PFSK-1 (cell line): ENCODE measurements around the gene TMEM131.

Source experiments
- FOXP2 ChIP-seq: optimal IDR thresholded peaks from 2 replicates; pipeline ENCODE3; 2011; ENCODE audit warnings: borderline replicate concordance, control low read depth, inconsistent platforms; ENCODE audit not compliant: insufficient read depth; ENCODE audit errors: extremely low read length, extremely low read depth
- POLR2AphosphoS5 ChIP-seq: IDR thresholded peaks from 2 replicates; pipeline ENCODE4 v1.6.1; 2012; ENCODE audit warnings: low read depth, mild to moderate bottlenecking, control low read depth, low read length, moderate library complexity
- SIN3A ChIP-seq: IDR thresholded peaks from 2 replicates; pipeline ENCODE4 v1.6.1; 2012; ENCODE audit warnings: mild to moderate bottlenecking, low read length, moderate library complexity, borderline replicate concordance; ENCODE audit not compliant: insufficient read depth
- TAF1 ChIP-seq: IDR thresholded peaks from 2 replicates; pipeline ENCODE4 v1.6.1; 2012; ENCODE audit warnings: low read length, control low read depth, borderline replicate concordance; ENCODE audit not compliant: insufficient read depth
- TF ChIP-seq, protein P1 (sequence below), 2 experiments: IDR thresholded peaks; 2 replicates each; pipeline versions ENCODE4 v1.6.1 to v1.8.0; 2011 to 2012; ENCODE audit warnings: low read depth in 2 of 2, low read length in 2 of 2, control low read depth in 1 of 2, inconsistent platforms in 1 of 2, mild to moderate bottlenecking in 1 of 2, moderate library complexity in 1 of 2; ENCODE audit not compliant: insufficient read depth in 1 of 2

The TMEM131 gene

DNA sequence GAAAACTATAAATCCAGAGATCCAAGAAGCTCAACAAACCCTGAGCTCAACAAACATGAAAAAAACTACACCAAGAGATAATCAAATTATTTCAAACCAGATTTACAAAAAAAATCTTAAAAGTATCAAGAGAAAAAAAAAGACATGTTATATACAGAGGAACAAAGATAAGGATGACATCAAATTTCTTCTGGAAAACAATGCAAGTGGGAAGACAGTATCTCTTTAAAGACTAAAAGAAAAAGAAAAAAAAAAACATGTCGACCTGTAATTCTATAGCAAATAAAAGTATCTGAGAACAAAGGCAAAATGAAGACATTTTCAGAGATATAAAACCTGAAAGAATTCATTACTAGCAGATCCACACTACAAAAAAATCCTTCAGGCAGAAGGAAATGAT lies 21.3 kb downstream of the TMEM131 start:
- TF ChIP-seq, protein P1, sequence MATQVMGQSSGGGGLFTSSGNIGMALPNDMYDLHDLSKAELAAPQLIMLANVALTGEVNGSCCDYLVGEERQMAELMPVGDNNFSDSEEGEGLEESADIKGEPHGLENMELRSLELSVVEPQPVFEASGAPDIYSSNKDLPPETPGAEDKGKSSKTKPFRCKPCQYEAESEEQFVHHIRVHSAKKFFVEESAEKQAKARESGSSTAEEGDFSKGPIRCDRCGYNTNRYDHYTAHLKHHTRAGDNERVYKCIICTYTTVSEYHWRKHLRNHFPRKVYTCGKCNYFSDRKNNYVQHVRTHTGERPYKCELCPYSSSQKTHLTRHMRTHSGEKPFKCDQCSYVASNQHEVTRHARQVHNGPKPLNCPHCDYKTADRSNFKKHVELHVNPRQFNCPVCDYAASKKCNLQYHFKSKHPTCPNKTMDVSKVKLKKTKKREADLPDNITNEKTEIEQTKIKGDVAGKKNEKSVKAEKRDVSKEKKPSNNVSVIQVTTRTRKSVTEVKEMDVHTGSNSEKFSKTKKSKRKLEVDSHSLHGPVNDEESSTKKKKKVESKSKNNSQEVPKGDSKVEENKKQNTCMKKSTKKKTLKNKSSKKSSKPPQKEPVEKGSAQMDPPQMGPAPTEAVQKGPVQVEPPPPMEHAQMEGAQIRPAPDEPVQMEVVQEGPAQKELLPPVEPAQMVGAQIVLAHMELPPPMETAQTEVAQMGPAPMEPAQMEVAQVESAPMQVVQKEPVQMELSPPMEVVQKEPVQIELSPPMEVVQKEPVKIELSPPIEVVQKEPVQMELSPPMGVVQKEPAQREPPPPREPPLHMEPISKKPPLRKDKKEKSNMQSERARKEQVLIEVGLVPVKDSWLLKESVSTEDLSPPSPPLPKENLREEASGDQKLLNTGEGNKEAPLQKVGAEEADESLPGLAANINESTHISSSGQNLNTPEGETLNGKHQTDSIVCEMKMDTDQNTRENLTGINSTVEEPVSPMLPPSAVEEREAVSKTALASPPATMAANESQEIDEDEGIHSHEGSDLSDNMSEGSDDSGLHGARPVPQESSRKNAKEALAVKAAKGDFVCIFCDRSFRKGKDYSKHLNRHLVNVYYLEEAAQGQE (IDR thresholded peaks at IDR 0.05; ENCODE audit: insufficient read depth in 1 of 2, low read depth in 2 of 2, low read length in 2 of 2) = no peak
- TF ChIP-seq SIN3A (no peak), POLR2AphosphoS5 (no peak), TAF1 (no peak), FOXP2 (no peak)

DNA sequence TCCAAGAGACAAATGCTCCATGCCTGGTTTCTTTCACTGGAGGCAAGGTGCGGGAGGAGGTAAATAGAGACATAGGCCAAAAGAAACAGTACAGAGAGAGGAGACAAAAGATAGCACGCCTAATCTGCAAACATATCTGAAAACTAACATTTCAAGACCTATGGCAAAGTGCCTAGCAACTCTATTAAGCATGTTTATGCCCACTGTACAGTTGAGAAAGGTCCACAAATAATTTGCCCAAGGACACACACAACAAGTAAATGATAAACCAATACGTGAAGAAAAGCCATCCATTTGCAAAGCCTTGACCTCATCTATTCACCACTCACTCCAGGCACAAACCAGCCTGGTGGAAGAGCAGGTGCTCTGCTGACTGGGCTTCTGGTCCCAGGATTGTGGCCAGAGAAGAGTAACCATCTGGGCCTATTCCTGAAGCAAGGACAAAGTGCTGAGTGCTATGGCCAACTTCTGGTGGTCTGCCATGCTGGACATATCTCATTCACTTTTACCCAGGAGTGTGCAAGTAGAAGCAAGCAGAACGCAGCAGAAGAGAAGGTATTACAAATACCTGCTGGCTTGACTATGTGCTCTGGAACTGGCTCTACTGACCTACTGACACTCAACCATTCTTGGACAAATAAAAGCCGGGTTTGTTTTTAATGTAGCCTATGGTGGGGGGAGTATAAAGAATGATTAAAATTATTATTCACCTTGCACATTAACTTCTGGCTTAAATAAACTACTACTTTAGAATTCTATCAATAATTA lies 25.3 kb downstream of the TMEM131 start:
- no peak for TF ChIP-seq POLR2AphosphoS5
- no peak for TF ChIP-seq TAF1

DNA sequence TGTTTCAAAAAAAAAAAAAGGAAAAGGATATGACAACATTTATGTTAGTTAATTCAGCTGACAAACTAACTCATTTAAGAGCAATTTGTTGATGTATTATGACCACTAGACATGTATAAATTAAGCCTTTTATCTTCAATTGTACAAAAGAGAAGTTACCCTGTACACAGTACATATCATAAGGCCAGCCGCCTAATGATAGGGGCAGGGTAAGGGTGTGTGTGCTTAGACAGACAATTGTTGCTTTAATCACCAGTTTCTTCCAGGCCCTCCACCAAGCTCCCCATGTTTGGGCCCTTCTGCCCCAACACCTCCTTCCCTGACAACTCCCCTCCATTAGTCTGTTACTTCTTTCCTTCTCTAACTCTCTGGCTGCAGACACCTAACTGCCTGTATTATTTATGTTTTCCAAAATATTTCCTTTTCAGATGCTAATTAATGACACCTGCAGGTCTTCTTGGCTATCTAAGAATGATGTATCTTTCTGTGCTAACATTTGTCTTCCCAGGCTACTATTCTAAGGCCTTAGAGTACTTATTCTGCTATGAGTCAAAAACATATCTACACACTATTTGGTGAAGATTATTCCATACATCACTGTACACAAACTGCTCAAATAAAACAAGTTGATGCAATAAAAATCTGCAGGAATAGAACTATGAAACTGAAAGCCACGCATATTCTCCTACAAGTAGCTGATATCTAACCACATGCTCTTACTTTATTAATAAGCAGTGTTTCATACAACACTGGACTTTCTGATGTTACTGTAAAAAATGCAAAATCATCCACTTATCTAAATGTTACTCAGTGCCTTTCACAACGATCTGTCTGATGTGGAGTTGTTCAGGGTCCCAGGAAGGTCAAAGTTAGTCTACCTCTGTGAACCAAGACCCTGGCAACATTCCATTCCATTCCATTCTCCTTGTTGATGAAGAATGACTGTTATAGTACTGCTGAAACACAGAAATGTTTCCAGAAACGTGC lies 26.4 kb downstream of the TMEM131 start:
- TF ChIP-seq, protein P1 (IDR thresholded peaks at IDR 0.05; ENCODE audit: insufficient read depth in 1 of 2, low read depth in 2 of 2, low read length in 2 of 2) = no peak
- TF ChIP-seq SIN3A = no peak
- no peak for TF ChIP-seq TAF1
- TF ChIP-seq POLR2AphosphoS5 = no peak
- TF ChIP-seq FOXP2 = no peak

DNA sequence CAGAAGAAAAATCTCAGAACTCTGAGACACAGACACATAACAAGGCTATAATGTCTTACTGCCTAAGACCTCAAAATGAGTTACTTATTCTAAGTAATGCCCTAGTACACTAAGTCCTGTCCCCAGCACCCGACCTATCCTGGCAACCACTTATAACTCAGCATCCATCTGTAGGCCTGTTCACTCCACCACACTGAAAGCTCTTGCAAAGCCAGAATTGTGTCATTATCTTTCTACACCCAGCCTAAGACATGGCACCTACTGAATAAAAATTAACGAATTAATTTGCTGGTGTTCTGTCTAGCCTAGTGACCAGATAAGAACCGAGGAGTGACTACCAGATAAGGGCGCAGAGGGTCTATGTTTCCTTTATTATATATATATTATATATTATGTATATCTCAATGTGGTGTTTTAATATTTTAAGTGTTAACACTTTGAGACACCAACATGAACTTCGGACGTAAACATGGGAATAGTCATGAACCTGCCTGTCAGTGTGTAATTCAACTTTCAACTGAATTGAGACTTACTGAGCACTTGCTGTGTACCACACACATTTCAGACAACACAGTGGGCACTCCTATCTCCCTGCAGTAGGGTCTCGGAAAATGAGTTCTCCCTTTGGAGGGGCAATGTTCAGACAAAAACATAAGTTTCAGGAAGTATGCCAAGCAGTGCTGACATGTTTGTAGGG lies 27.7 kb downstream of the TMEM131 start:
- TF ChIP-seq, protein P1 (IDR thresholded peaks at IDR 0.05; ENCODE audit: insufficient read depth in 1 of 2, low read depth in 2 of 2, low read length in 2 of 2) = no peak
- TF ChIP-seq SIN3A = no peak
- TF ChIP-seq FOXP2 = no peak
- TF ChIP-seq POLR2AphosphoS5 = no peak
- no peak for TF ChIP-seq TAF1

DNA sequence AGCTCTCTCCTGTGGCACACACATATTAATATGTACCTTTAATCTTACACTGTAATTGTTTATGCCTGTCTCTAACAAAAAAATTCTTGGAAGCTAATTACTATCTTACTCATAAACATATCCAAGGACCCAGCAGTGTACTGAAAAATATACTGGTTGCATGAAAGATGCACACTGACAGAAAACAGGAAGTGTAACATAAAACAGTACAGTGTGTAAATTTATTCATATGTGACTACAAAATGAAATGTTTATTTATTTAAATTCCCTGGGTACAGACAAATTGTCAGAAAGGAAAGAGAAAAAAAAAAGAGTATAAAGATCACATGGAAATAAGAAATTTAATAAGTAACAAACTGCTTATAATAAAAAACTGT lies 28.5 kb downstream of the TMEM131 start:
- no peak for TF ChIP-seq FOXP2
- TF ChIP-seq POLR2AphosphoS5 = no peak
- TF ChIP-seq SIN3A = no peak
- no peak for TF ChIP-seq TAF1
- TF ChIP-seq, protein P1 (IDR thresholded peaks at IDR 0.05; ENCODE audit: insufficient read depth in 1 of 2, low read depth in 2 of 2, low read length in 2 of 2) = no peak
